ENCODE measurements around the gene SMTNL1. TPM values are rescaled to one million over a fixed set of nuclear protein-coding genes. Genes with fewer than 3 reads are reported as not detected.

Gene SMTNL1
- total and polyA plus RNA-seq, 9 of the 15 experiments (the other 6 are each of a cell fraction or from before 2014, with no cell fraction given): not detected

- Histone ChIP-seq H2AFZ (ENCODE audit: low read depth, low read length) (peak overlapping the region; percentile 75), H3K27ac (ENCODE audit: extremely low read depth, low read depth, low read length) (peak overlapping the region; percentile 29; the same call in 1 of the 3 replicates), H3K9ac (ENCODE audit: insufficient read depth in 1 of 2, low read depth in 2 of 2, low read length in 2 of 2) (peak overlapping the region; percentile 20 to 45; a peak in 1 of 4 replicates), H3K9me1 (ENCODE audit: control insufficient read depth, insufficient read depth, low read length) (no peaks in the 10 kb centered on the region), H3K27me3 (ENCODE audit: control insufficient read depth in 2 of 2, insufficient read depth in 2 of 2, low read length in 2 of 2) (no peaks in the 10 kb centered on the region; a peak in 1 of 5 replicates), H3K4me3 (no peak overlapping the region; the same call in 1 of the 2 replicates), H4K20me1 (replicated peaks; ENCODE audit: control insufficient read depth, insufficient read depth, low read length) (no peaks in the 10 kb centered on the region), H3K36me3 (ENCODE audit: control insufficient read depth, insufficient read depth, low read length) (no peaks in the 10 kb centered on the region), H3K9me3 (replicated peaks; ENCODE audit: control insufficient read depth, insufficient read depth, low read depth, low read length) (no peaks in the 10 kb centered on the region), H3K79me2 (ENCODE audit: control insufficient read depth, insufficient read depth, low read length) (no peaks in the 10 kb centered on the region; the same call in 2 of the 3 replicates), H3K4me1 (replicated peaks in 1 of 2; ENCODE audit: control insufficient read depth in 2 of 2, insufficient read depth in 2 of 2, low read length in 2 of 2) (peaks cover 16 to 22% of the 10 kb centered on the region in 2 experiments; a peak in 4 of 5 replicates), H3K4me2 (ENCODE audit: insufficient read depth, low read length) (peak overlapping the region; percentile 97)
- ATAC-seq: no peak
- POLR2A ChIA-PET: no interaction called here
- peak in 2 of 4 experiments; percentile 4 to 30 for DNase-seq (ENCODE audit: extremely low read depth in 1 of 4, low spot score in 3 of 4)
- in situ Hi-C loops (cut with MboI): loop anchor here (5.0 kb wide), 1 partner anchor 76 kb away; no protein-coding TSS in a partner anchor
- intact Hi-C loops (cut with micrococcal nuclease): loop anchor here (2.0 to 10.0 kb wide), 3 partner anchors 35 to 239 kb away; partner anchors contain the start of gene TIMM10
- WGBS (ENCODE audit: insufficient coverage, low coverage, missing lambda C conversion rate): 32% methylated on average over 4 of the region's 4 CpGs
- FAIRE-seq: peak; percentile 48
- BruUV-seq (replicated peaks): no TSS peak
- CTCF ChIA-PET (ENCODE audit: low intra/inter-chr PET ratio): interaction anchor here (0.6 kb wide), 1 partner anchor 315 kb away, joined by 3 read pairs; no protein-coding TSS in a partner anchor
- TF ChIP-seq C11orf30 (IDR thresholded peaks at IDR 0.05; ENCODE audit: low read depth): peak; percentile 35; the same call in 1 of the 2 replicates
- TF ChIP-seq PYGO2 (tag; IDR thresholded peaks at IDR 0.05): no peak
- TF ChIP-seq MTA1 (IDR thresholded peaks at IDR 0.05; ENCODE audit: borderline replicate concordance): no peak
- no peak for TF ChIP-seq KDM4B (IDR thresholded peaks at IDR 0.05; ENCODE audit: borderline replicate concordance in 2 of 2, low read depth in 1 of 2)
- TF ChIP-seq ZBTB33 (CRISPR knock-in tag; IDR thresholded peaks at IDR 0.05): no peak
- TF ChIP-seq ZNF407 (IDR thresholded peaks at IDR 0.05; ENCODE audit: low read depth): no peak
- TF ChIP-seq FOXJ2 (tag; IDR thresholded peaks at IDR 0.05): peak; percentile 55; the same call in 1 of the 2 replicates
Measured at GRCh38 chr11:57566005-57566904, 28.9 kb downstream of the SMTNL1 start.

All from K562 (cell line).